Body of pancreas (tissue), 4 donors: ENCODE results near the gene SNX4. TPM values are rescaled to one million over a fixed set of nuclear protein-coding genes. Genes with fewer than 3 reads are reported as not detected.

Experiments
- ATAC-seq: fragments of 150-250 bp; one replicate; pipeline ENCODE4 v1.9.1; 2016
- DNase-seq, 4 donors: peaks; one replicate each; pipeline ENCODE4 v3.0.0-alpha.2; 2019
- H3K27ac ChIP-seq, 4 donors: fragments of 200-600 bp; sonication (generic); 1 replicate in 3 of 4; 2 replicates in 1 of 4; pipeline versions ENCODE4 v1.5.1 to v1.6.1; 2016 to 2019; ENCODE audit warnings: mild to moderate bottlenecking in 1 of 4, mixed read lengths in 1 of 4, moderate library complexity in 1 of 4
- H3K27me3 ChIP-seq, 2 donors: fragments of 200-600 bp; sonication (generic); one replicate each; pipeline ENCODE4 v1.6.0; 2016; ENCODE audit warnings: mild to moderate bottlenecking in 1 of 2
- H3K36me3 ChIP-seq, 2 donors: fragments of 200-600 bp; sonication (generic); replicated peaks in 1 of 2; 2 replicates each; pipeline ENCODE4 v1.5.1; 2016; ENCODE audit warnings: low read depth in 2 of 2; ENCODE audit not compliant: insufficient read depth in 1 of 2
- H3K4me1 ChIP-seq: fragments of 200-600 bp; sonication (generic); one replicate; pipeline ENCODE4 v1.6.0; 2016
- H3K4me3 ChIP-seq, 2 donors: fragments of 200-600 bp; sonication (generic); 1 replicate in 1 of 2; 2 replicates in 1 of 2; pipeline ENCODE4 v1.5.1; 2016 to 2019
- H3K9me3 ChIP-seq, 3 donors: fragments of 200-600 bp; sonication (generic); 1 replicate in 2 of 3; 2 replicates in 1 of 3; pipeline ENCODE4 v1.5.1; 2016
- CTCF ChIP-seq, 7 experiments: fragments of 450-650 bp in 4 of 7; fragments of 200-600 bp in 3 of 7; sonication (generic) in 3 of 7; IDR thresholded peaks; one replicate each; pipeline ENCODE4 v1.5.1; 2016 to 2019; ENCODE audit warnings: antibody characterized with exemption in 7 of 7
- POLR2A ChIP-seq, 3 donors: fragments of 450-650 bp; IDR thresholded peaks; one replicate each; pipeline ENCODE4 v1.6.1; 2016; ENCODE audit warnings: antibody characterized with exemption in 3 of 3, mild to moderate bottlenecking in 2 of 3
- WGBS, 2 donors: methylation state at CpG; one replicate each; pipeline ENCODE4 v1.1.5; 2017; 5-methylcytosine and 5-hydroxymethylcytosine counted together
- intact Hi-C: fragments of 100-400 bp; cut with DNase I; formaldehyde crosslinking; loops from one replicate; pipeline ENCODE4 v1.15.1; 2023
- small RNA-seq: library from RNA; depleted of rRNA; stranded (forward); fragments of <200 nt; gene quantifications from one replicate; pipeline ENCODE3, GENCODE V24; 2016
- total RNA-seq, 2 donors: library from RNA; depleted of rRNA; stranded (reverse); fragments of >200 nt; gene quantifications; one replicate each; pipeline ENCODE4 v1.1.0, GENCODE V29; 2016

SNX4 gene
- total RNA-seq, 2 donors from 2014 or later, result 32.3 to 38.4 TPM

GRCh38 chr3:125403789-125404188, 116.2 kb downstream of the SNX4 start:
- Histone ChIP-seq H3K27ac (no peak overlapping the region), H3K4me1 (no peaks in the 10 kb centered on the region), H3K4me3 (no peak overlapping the region), H3K36me3 (no peaks in the 10 kb centered on the region), H3K9me3 (no peaks in the 10 kb centered on the region), H3K27me3 (no peaks in the 10 kb centered on the region)
- ATAC-seq, result no peak
- DNase-seq, result no peak
- 70 to 88% methylated on average over 2 of the region's 2 CpGs for WGBS, 2 donors
- intact Hi-C loops, result no loop called here
- TF ChIP-seq CTCF (IDR thresholded peaks at IDR 0.05) (no peak), POLR2A (IDR thresholded peaks at IDR 0.05) (no peak)

- DNase-seq, result no peak
- Histone ChIP-seq H3K4me1 (no peaks in the 10 kb centered on the region), H3K27ac (no peak overlapping the region), H3K27me3 (no peaks in the 10 kb centered on the region), H3K9me3 (no peaks in the 10 kb centered on the region), H3K4me3 (no peak overlapping the region), H3K36me3 (no peaks in the 10 kb centered on the region)
- WGBS, 2 donors, result 73 to 88% methylated on average over 2 of the region's 2 CpGs
- no peak for ATAC-seq
- intact Hi-C loops, result no loop called here
- TF ChIP-seq POLR2A (IDR thresholded peaks at IDR 0.05) (no peak), CTCF (IDR thresholded peaks at IDR 0.05) (no peak)
These were observed 117.4 kb downstream of the SNX4 start for GRCh38 chr3:125402639-125403038.

- Histone ChIP-seq H3K27me3 (no peaks in the 10 kb centered on the region), H3K27ac (no peak overlapping the region), H3K4me1 (no peaks in the 10 kb centered on the region), H3K36me3 (no peaks in the 10 kb centered on the region), H3K9me3 (no peaks in the 10 kb centered on the region), H3K4me3 (no peak overlapping the region)
- intact Hi-C loops, result no loop called here
- TF ChIP-seq POLR2A (IDR thresholded peaks at IDR 0.05), result no peak
- no peak for TF ChIP-seq CTCF (IDR thresholded peaks at IDR 0.05)
- DNase-seq, result no peak
- ATAC-seq, result no peak
- WGBS, 2 donors, result 87 to 94% methylated on average over 1 of the region's 1 CpG
These were observed 118.6 kb downstream of the SNX4 start for GRCh38 chr3:125401402-125401801.

GRCh38 chr3:125398952-125399351, 121.0 kb downstream of the SNX4 start:
- DNase-seq (no peak), ATAC-seq (no peak)
- TF ChIP-seq CTCF (IDR thresholded peaks at IDR 0.05) (no peak), POLR2A (IDR thresholded peaks at IDR 0.05) (no peak)
- 18 to 33% methylated on average over 1 of the region's 1 CpG for WGBS, 2 donors
- Histone ChIP-seq H3K27ac (no peak overlapping the region), H3K27me3 (no peaks in the 10 kb centered on the region), H3K4me1 (no peaks in the 10 kb centered on the region), H3K36me3 (no peaks in the 10 kb centered on the region), H3K9me3 (no peaks in the 10 kb centered on the region), H3K4me3 (no peak overlapping the region)
- intact Hi-C loops, result no loop called here

Small RNA genes within 50 kb of the gene (small RNA-seq; reads per million reads assigned to genes)
- gene RF00019, result not detected

Other genes with a start within 250 kb of the SNX4 start
- 10 to 100 TPM; 12.5 to 15.0 TPM for gene ZNF148, start 144.9 kb downstream of the SNX4 start, total RNA-seq
- gene OSBPL11, start 75.3 kb upstream of the SNX4 start, total RNA-seq, result 1 to 10 TPM; 3.3 to 4.7 TPM